Esophagus mucosa (tissue), 1 donor: Measurements from ENCODE around the gene ITPK1. TPM values are rescaled to one million over a fixed set of nuclear protein-coding genes. Genes with fewer than 3 reads are reported as not detected.

Experiments used
- ATAC-seq: fragments of 200-7000 bp; cut with Tn5 transposase; one replicate; pipeline ENCODE4 v1.9.1; 2020
- total RNA-seq: library from RNA; stranded (reverse); gene quantifications from one replicate; pipeline ENCODE4 v1.2.4, GENCODE V29; 2023
- donor health status: DM: yes; HTN: yes; CAD: no.

The ITPK1 gene
- total RNA-seq, 1 donor from 2014 or later = 22.1 TPM

DNA sequence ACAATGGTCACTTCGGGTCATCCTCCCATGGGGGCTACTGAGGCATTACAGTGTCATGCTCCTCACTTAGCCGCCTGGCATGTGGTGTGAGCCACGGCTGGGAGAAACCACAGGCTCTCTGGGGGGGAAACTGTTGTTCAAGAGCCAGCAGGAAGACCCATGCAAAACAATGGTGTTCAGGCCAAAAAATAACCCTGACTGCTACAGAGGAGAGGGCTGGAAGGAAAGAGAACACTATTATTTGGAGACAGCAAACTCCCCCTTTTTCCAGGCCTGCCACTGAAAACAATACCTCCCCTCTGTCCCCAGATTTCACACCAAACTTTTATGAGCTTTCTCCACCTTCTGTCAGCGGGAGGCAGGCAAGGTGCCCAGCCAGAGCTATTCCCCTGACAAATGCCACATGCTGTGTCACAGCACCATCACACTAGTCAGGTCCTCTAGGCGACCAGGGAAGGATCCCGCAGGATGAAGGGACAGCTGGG is 109.1 kb downstream of the ITPK1 start:
- no peak for ATAC-seq

DNA sequence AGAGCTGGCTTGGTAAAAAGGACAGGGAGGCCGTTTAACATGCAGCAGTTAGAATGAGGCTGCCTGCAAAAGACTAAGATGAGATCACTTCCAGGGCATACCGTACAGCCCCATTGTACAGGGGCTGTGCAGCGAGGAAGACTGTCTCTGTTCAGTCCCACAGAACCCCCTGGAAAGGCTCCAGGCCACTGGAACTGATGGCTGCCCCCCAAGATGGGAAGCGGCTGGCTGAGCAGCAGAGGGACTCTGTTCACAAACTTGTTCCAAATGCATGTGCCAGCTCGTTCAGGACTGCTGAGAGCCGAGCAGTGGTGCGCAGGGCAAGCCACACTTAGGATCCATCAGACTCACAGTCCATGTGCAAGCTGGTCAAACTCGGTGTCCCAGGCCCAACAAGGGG is 109.9 kb downstream of the ITPK1 start:
- ATAC-seq = no peak

DNA sequence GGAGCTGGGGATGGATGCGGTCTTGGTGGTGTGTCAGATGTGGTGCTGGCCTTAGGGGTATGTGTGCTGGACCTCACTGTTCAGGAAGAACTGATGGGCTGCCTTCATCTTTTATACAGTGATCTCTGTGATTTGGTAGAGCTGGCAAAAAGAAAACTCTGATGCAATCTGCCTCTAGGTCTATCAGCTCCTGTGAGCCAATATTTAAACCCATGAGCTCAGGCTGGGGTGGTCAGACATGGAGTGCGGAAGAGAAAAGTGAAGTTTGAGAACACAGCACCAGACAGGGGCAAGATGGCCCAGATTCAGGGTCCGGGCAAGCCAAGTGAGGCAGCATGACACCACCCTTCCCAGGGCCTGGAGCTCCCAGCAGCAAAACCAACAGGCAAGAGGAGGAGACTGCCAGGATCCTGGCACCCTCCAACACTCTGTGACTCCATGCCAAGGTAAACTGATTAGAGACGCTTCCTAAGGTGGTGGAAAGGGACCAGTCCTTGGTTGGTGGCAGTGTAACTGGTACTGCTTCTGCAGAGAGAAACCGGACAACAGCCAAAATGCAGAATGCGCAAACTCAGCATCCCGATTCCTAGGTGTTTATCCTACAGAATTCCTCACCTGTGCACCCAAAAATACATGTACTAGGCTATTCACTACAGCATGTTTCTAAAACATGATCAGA is 110.5 kb downstream of the ITPK1 start:
- no peak for ATAC-seq

DNA sequence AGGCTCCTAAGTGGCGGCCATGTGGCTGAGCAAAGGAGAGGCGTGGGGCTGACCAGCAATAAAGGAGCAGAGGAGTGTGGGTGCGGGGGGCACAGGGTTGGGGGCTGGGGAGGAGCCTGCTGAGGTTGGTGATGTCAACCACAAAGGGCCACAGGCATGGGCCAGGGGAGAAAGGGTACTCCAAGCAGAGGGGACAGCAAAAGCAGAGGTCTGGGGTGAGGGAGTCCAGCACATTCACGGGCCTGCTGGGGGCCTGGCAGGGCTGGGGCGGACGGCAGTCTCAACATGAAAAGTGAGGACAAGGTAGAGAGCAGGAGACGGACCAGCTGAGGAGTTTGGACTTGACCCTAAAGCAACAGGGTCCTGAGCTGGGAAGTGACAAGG is 111.0 kb downstream of the ITPK1 start:
- ATAC-seq = no peak

DNA sequence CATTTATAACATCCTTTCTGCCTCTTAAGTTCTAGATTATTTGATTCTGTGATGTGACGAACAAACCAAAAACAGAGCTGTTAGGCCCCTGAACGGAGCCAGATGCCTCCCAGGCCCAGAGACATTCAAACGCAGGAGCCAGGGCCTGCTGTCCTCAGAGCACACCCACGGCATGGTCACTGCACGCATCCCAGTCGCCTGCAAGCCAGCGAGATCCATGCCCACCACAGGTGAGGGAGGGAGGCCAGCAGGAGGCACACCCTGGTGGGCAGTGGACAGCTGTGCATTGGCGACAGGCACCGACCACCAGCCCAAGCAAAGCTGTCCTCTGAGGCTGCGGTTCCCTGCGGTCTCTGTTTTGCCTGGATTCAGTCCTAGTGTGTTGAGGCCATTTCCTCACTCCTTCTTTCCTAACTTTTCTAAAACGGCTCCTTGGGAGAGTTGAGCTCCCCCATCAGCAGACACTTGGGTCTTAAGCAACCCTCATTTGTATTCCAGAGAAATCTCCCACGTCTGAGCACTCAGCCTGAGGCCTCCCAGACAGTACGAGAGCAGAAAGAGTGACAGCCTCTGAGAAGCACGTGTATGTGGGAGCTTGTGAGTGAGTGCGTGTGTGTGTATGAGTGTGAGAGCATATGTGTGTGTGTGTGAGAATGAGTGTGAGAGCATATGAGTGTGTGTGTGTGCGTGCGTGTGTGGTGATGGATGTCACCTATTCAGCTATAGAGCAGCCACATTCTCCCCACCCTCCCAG is 111.6 kb downstream of the ITPK1 start:
- ATAC-seq = no peak

DNA sequence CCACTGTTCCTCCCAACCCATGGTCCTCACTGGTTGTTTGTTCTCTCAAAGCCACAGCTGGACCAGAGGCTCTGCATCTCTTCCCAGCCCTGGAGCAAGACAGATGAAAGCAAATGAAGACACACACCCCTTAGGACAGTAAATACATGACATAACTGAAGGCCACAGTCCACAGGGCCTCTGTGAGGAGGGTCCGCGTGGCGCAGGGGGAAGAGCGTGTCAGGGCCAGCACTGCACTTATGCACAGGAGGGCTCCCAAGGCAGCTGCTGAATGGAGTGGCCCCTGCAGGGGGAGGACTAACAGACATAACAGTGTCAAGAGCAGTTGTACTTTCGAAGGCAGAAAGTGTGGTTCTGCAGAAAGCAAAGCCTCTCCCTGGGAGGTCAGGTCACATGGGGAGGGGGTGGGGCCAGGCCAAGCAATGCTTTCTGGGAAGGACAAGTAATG is 112.8 kb downstream of the ITPK1 start:
- ATAC-seq = no peak

DNA sequence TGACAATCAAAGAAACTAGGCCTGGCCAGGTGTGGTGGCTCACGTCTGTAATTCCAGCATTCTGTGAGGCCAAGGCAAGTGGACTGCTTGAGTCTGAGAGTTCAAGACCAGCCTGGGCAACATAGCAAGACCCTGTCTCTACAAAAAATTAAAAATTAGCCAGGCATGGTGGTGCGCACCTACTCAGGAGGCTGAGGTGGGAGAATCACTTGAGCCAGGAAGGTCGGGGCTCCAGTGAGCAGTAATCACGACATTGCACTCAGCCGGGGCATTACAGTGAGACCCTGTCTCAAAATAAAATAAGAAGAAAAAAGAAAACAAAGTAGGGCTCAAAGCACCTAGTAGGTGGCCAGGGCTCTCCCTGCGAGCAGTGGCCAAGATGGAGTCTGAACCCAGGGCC is 113.7 kb downstream of the ITPK1 start:
- ATAC-seq = no peak

DNA sequence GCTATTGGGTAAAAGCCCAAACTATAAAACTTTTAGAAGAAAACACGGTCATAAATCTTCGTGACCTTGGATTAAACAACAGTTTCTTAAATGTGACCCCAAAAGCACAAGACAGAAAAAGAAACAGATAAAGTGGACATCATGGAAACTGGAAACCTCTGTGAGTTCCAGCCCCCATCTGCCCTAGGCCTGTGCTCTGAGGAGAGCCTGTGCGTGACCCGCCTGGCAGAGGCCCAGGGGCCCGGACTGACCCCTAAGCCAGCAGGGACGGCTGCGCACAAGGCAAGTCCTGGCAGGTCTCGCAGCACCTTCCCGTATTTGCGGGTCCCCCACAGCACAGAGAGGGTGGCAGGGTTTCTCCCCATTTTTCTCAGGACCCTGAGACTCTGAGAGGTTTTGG is 116.8 kb downstream of the ITPK1 start:
- ATAC-seq = no peak

DNA sequence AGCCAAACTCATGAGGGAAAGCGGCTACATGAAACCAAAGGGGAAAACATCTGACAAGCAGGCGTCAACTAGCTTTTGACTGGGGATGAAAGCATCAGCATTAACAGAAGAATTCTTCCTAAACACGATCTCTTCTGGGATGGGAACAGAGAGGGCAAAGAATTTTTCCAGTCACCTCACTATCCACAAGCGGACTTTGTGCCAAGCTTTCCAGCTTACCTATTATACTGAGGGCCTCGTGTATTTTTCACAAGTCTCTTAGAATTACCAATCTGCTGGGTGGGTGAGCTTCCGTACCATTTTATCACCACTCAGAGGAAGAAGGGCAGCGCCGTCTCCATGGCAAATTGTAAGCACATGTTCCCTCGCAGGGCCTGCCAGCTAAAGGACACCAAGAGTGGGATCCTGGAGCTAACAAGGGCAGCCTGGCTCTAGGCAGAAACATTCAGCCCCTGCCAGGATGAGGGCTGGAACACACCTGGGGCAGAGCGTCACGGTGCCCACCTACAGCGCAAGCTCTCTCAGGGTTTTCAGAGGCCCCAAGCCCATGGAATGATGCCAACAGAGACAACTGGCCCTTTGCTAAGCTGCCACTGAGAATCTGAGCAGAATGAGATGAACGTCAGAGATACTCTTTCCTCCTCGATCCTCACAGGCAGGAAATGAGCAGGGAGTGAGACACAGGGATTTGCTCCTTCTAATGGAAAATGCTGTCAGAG is 118.2 kb downstream of the ITPK1 start:
- ATAC-seq = no peak

DNA sequence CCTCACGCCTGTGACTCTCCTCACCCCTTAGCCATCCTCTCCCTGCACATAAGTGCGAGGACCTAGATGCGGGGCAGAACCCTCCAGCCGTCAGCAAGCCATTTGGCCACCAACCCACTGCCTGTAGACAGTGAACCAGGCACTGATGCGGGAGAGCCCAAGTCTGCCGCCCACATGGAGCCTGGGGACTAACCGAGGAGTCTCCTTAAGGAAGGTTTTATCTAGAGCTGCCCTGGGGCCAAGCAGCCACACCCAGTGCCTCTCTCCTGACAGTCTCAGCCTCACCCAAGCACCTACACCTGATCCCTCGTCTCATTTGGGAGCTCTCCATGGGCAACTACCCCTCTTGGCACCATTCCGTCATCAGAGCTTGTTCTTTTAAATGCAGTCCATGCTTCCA is 120.1 kb downstream of the ITPK1 start:
- ATAC-seq = no peak

DNA sequence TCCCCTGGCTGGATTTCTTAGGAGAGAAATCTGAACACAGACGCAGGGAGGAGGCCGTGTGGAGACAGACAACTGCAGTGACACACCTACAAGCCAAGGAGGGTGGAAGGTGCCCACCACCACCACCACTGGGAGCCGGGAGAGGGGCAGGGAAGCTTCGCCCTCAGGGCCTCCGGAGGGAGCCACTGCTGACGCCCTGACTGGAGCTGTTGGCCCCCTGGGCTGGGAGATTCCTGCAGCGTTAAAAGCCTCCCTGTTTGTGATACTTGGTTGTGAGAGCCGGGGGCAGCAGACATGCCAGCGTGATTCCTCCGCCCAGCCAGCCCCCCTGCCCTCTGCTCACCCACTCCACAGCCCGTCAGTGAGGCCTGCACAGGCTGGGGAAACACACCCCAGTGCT is 120.8 kb downstream of the ITPK1 start:
- ATAC-seq = no peak

DNA sequence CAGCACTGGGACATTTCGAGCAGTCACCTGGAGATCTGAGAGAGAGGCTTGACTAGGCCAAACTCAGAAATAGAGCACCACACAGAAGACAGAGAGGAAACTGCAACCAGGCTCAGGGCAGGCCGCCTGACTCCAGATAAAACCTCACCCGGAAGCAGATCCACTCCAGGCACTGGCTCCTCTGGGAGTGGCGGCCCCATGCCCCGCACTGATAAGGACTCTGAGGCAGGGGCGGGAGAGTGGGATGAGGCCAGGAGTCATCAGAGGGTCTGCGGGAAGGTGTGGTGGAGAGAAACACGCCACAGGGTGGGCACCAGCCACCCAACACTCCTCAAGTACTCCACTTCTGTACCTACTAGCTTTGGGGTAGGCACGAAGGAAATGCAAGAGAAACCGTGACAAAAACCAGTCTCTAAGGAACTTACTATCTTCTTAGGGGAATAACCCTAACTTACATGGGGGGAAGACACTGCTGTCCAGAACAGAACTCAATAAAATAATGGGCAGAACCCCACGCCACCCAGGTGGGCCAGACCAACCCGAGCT is 121.5 kb downstream of the ITPK1 start:
- ATAC-seq = no peak

DNA sequence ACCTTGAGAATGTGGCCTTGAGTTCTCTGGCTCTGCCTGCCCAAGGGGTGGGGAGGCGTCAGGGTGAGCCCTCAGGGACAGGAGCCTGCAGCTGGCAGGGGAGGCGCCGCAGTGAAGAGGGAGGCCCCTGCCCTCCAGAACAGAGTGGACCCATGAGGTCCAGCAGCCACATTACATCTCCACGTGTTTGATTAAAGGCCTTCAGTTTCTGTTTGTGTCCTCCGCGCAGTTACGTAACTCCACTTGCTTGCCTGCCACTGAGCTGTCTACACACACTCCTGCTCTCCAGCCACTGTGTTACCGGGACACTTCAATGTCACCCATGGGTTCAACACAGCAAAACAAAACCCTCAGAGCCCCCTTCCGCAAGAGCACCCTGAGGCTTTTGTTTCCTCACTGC is 122.4 kb downstream of the ITPK1 start:
- ATAC-seq = no peak

DNA sequence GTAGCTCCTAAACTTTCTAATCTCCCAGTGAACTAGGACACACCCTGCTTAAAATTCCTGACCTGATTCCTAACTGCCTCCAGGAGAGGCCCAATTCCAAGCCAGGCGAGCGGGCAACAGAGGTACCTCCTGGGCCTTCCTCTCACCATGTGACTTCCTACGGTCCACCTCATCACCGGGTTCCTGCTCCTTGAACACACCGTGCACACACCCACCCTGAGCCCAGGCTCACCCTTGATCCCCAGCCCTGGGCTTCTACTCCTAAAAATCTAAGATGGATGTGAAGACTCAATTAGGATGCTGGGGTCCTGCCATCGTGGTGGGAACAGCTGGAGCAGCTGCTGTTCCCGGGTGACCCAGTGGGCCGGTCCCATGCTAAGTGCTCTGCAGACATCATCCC is 124.2 kb downstream of the ITPK1 start:
- ATAC-seq = no peak

DNA sequence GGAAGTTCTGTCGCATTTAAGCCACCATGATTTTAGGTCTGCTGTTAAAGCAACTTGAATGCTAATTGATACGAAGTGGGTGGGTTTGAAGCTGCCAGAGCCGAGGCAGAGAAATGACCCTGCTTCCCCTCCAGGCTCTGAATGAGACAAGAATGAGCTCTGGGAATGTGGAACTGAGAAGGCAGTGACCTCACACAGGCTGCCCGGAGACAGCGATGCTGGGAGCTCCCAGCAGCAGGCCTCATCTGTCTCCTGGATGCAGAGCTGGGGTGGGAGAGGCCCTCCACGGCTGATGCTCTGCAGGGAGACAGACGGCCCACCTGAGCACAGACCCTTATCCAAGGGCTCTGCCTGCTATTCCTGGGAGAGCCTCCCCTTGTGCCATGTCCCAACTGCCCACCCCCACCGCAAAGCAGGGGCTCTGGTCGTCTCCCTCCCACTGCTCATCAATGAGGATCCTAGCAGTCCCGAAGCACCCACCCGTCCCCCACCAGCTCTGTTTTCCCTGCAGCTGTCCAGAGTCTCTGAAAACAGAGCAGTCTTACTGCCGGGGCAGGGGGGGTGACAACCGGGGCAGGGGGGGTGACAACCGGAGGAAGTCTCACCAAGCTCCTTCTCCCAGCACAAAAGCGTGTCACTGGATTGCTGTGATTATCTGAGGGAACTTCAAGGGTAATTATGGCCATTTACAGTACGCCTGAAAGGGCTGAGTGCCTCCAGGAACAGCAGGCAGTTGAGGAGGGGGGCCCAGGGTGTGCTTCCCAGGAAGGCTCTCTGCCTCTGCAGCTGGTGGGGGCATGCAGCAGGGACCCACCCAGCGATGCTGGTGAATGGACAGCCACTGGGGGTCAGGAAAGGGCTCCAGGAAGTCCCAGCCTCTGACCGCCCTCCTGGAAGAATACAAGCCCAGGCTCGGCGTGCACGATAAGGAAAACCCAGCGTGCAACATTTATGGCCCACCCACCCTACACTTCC is 125.0 kb downstream of the ITPK1 start:
- no peak for ATAC-seq

DNA sequence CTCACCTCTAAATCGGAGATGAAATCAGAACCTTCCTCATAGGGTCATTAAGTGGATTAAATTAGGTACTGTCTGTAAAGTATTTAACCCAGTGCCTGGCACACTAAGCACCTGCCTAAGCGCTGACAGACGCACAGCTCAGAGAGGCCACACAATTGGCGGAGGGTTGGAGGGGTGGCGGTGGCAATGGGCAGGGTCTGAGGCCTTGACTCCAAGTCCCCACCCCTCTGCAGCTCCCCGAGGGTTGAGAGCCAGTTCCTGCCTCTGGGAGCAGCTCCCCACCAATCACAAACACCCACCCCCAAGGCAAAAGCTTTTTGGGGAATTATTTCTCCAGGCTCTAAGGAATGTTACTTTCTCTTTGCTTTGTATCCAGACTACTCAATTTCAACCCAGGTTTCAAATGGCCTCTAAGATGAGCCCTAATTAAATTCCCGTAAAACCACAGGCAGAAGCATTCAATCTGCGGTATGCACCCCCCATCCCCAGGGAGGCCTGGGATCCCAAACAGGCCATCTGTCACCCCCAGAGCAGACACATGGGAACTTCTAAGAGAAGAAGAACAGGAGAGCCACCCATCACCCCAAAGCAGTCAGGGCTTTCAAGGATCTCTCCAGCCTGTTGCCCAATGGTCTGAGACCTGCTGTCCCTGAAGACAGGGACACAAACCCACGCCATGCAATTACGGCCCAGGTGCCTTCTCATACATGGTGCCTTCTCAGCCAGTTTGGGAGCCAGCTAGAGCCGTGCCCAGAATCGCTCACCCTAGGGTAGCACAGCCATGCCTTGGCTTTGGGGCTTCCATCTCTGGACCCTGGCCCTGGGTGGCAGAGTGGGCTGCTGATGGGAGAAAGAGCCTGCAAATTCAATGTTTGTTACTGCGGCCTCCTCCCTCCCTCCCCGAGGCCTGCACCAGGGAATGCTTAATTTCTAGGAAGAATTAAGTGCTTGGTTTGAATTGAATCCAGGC is 126.7 kb downstream of the ITPK1 start:
- ATAC-seq = no peak

DNA sequence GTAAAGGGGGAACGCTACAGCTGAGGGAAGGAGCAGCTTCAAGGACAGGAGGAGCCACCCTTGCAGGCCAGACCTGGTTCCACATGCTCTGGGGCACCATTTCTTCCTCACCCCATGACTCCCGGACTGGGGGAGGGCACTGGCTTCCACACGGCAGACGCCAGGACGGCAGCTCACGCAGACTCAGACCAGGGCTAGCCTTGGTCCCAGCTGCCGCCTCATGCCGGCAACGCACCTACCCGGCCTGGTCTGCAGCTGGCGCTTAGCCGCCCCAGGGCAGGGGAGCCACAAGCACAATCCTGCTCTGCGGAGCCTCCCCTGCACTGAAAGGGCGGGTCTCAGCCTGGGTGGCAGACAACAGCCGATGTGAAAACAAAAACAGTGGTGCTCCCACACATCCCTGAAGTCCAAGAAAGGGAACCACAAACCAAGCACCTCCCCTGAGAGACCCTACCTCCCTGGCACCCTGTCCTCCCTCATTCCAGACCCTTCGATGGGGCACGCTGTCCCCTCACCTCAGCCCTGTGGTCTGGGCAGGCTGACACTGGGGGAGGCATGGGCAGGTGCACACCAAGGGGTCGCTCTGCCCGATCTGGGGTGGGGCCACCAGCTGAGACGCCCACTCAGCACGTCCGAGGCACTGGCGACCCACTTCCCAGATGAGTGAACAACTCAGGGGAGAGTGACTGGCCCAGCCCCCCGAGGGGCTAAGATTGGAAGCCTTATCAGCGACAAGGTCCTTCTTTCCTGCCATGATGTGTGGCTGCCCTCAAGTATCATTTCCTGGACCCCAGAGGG is 127.8 kb downstream of the ITPK1 start:
- ATAC-seq = peak; percentile 56

DNA sequence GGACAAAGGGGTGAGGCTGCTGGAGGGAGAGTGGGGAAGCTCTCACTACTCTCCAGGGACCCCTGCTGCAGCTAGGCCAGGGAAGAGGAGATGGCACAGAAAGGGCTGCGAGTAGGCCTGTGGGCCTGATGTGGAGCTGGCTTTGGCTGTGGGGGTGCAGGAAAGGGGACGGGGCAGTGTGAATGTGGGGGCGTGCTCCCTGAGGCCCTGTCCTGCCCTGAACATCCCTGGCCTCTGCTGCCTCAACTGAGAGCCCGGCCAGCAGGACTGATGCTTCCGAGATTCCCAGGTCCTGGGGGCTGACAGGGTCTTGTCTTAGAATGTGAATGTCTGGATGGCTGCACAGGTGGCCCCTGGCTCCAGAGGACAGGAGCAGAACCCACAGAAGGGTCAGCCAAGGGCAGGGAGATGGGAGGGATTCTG is 128.6 kb downstream of the ITPK1 start:
- no peak for ATAC-seq

DNA sequence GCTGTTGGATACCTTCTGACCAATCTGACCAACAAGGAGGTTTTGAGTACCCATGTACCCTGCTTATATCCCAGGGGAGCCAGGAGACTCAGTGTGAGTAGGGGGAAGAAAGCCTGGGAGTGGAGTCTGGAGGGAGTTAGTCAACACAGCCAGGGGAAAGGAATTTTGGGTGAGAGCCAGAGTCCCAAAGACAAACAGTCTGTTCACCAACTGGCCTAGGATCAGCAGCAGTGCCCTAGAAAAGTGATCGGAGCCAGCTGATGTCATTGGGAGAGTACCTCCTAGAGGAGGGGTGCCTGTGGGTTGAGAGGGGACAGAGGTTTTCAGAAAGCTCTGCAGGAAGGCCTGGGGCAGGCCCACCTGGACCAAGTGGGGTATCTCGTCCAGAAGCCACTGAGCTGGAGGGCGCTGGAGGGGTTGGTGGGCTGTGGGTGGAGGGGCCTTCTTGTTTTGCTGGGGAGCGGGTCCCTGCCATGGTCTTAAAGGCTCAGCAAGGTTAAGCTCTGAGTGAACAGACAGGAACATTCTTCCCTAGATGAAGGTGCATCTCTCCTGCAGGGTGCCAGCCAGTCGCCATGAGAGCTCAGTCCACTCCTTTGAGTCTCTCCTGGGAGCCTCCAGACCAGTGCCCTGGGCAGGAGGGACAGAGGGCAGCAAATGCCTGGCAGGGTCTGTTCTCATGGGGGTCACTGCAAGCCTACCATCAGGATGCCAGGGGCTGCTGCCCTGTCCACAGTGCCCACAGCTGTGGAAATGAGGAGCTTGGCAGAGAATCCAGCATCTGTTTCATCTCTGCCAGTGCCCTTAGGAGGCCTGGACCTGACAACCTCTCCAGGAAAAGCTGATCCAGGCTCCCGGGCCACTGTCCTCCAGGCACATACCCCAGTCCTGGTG is 129.2 kb downstream of the ITPK1 start:
- no peak for ATAC-seq
